AG20443 (cell line): ENCODE results near the gene AMIGO1.

Experiments
- DNase-seq: peaks from one replicate; pipeline ENCODE4 v3.0.0; 2012; ENCODE audit warnings: low spot score, mixed read lengths

Gene AMIGO1

GRCh38 chr1:109532365-109533136, 23.0 kb upstream of the AMIGO1 start:
- peak; percentile 89 for DNase-seq

GRCh38 chr1:109531826-109532364, 22.4 kb upstream of the AMIGO1 start:
- no peak for DNase-seq

- no peak for DNase-seq
Measured at GRCh38 chr1:109531380-109531779, 21.9 kb upstream of the AMIGO1 start.

- DNase-seq, result no peak
Measured at GRCh38 chr1:109530457-109531087, 21.0 kb upstream of the AMIGO1 start.

- DNase-seq, result no peak
Measured at GRCh38 chr1:109529881-109530456, 20.4 kb upstream of the AMIGO1 start.

- no peak for DNase-seq
Measured at GRCh38 chr1:109528712-109529111, 19.2 kb upstream of the AMIGO1 start.

- DNase-seq, result no peak
Measured at GRCh38 chr1:109527846-109528695, 18.5 kb upstream of the AMIGO1 start.

GRCh38 chr1:109527098-109527811, 17.7 kb upstream of the AMIGO1 start:
- no peak for DNase-seq

GRCh38 chr1:109523706-109524105, 14.2 kb upstream of the AMIGO1 start:
- no peak for DNase-seq

GRCh38 chr1:109522026-109522425, 12.5 kb upstream of the AMIGO1 start:
- DNase-seq, result no peak

- peak; percentile 57 for DNase-seq
Measured at GRCh38 chr1:109521002-109521951, 11.8 kb upstream of the AMIGO1 start.

- DNase-seq, result no peak
Measured at GRCh38 chr1:109517337-109517736, 7.8 kb upstream of the AMIGO1 start.

- no peak for DNase-seq
Measured at GRCh38 chr1:109516872-109517271, 7.3 kb upstream of the AMIGO1 start.

GRCh38 chr1:109514846-109515245, 5.3 kb upstream of the AMIGO1 start:
- DNase-seq, result no peak

GRCh38 chr1:109513110-109513710, 3.7 kb upstream of the AMIGO1 start:
- DNase-seq, result no peak

GRCh38 chr1:109508873-109509175, 703 bp downstream of the AMIGO1 start:
- DNase-seq, result no peak

- DNase-seq, result no peak
Measured at GRCh38 chr1:109508001-109508872, 1.3 kb downstream of the AMIGO1 start.

GRCh38 chr1:109504974-109505373, 4.6 kb downstream of the AMIGO1 start:
- no peak for DNase-seq

- no peak for DNase-seq
Measured at GRCh38 chr1:109503935-109504334, 5.6 kb downstream of the AMIGO1 start.
